Sciatic nerve (tissue), 2 donors: ENCODE results near the gene TBC1D32. TPM values are rescaled to one million over a fixed set of nuclear protein-coding genes. Genes with fewer than 3 reads are reported as not detected.
"Not testable (repeated sequence)": the region's sequence is repeated elsewhere in the genome, so short reads cannot be mapped to it uniquely, and the experiment has no call there.

Source experiments
- ATAC-seq: fragments of 200-7000 bp; cut with Tn5 transposase; one replicate; pipeline ENCODE4 v1.9.1; 2020; ENCODE audit warnings: mild to moderate bottlenecking, moderate library complexity
- DNase-seq: peaks from one replicate; pipeline ENCODE4 v3.0.0-alpha.2; 2020; ENCODE audit warnings: low spot score
- intact Hi-C: fragments of 100-400 bp; cut with DNase I; formaldehyde crosslinking; loops from one replicate; pipeline ENCODE4 v1.14.2; 2022
- total RNA-seq: library from RNA; stranded (reverse); fragmentation: NEBNext Ultra II Directional; extraction: Animal tissue kit (Norgen Biotek cat#: 25700); gene quantifications from one replicate; pipeline ENCODE4 v1.2.1, GENCODE V29; 2021
- donor health status: DM: no; HTN: no; CAD: no.
- donor health status: DM: no; HTN: no; CAD: no.

The TBC1D32 gene
- total RNA-seq, 1 donor from 2014 or later: 18.4 TPM

GRCh38 chr6:121260651-121261102 lies 73.6 kb downstream of the TBC1D32 start:
- no peak for DNase-seq
- ATAC-seq: peak; percentile 30
- intact Hi-C loops: no loop called here

- ATAC-seq: no peak
- intact Hi-C loops: no loop called here
Observed at GRCh38 chr6:121247386-121247785, 86.9 kb downstream of the TBC1D32 start.

DNA sequence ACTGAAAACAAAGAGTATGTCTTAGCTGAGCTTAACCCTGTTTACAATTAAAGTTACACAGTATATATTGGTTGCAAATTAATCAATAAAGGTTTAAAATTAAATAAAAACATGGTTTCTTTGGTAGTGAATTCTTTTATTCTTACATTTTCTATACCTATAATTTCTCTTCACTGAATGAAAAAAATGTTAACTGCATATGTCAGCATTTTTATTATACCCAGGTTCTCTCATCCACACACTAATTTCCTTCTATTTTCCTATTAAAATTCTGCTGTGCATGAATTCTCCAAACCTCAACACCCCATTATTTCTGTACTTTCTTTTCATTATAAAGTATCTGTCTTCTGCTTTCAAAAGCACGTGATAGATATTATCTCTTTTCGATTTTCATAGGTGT lies 91.9 kb downstream of the TBC1D32 start:
- intact Hi-C loops: no loop called here
- DNase-seq (no peak), ATAC-seq (no peak)

More at GRCh38 chr6:121247386-121247785, 86.9 kb downstream of the TBC1D32 start:
- no peak for DNase-seq

GRCh38 chr6:121237859-121238258 lies 96.4 kb downstream of the TBC1D32 start:
- ATAC-seq: no peak
- intact Hi-C loops: no loop called here
- DNase-seq: no peak

- intact Hi-C loops: no loop called here
- ATAC-seq (no peak), DNase-seq (no peak)
Observed at GRCh38 chr6:121236984-121237383, 97.3 kb downstream of the TBC1D32 start.

GRCh38 chr6:121235386-121235785 lies 98.9 kb downstream of the TBC1D32 start:
- intact Hi-C loops: no loop called here
- DNase-seq: no peak
- ATAC-seq: no peak

DNA sequence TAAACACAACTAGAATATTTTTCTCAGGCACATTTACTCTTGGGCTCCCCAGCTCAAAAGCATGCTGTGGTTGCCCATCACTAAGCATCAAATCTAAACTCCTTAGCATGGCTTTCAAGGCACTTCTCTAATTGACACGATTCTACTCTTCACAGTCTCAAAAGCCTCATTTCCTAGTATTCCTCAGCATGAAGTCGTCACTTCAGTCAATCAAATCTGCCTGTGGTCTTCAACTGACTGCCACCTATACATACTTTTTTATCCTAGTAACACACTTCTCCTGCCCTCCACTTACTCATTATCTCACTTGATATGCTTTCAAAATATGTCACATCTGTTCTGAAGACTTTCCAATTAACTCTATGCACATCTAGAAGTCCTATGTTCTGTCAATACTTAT lies 110.3 kb downstream of the TBC1D32 start:
- no peak for ATAC-seq
- intact Hi-C loops: no loop called here
- DNase-seq: no peak

GRCh38 chr6:121223212-121223611 lies 111.1 kb downstream of the TBC1D32 start:
- intact Hi-C loops: no loop called here
- no peak for ATAC-seq
- DNase-seq: no peak

GRCh38 chr6:121222656-121223055 lies 111.6 kb downstream of the TBC1D32 start:
- DNase-seq (no peak), ATAC-seq (no peak)
- intact Hi-C loops: no loop called here

DNA sequence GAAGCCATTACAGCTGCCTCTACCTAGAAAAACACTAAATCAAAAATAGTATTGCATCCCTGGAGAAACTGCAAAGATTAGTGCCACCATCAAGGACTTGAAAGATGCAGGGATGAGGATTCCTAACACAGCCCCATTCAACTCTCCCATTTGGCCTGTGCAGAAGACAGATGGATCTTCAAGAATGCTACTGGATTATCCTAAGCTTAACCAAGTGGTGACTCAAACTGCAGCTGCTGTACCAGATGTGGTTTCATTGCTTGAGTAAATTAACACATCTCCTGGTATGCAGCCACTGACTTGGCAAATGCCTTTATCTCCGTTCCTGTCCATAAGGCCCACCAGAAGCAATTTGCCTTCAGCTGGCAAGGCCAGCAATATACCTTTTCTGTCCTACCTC lies 117.4 kb downstream of the TBC1D32 start:
- DNase-seq (no peak), ATAC-seq (no peak)
- intact Hi-C loops: no loop called here

DNA sequence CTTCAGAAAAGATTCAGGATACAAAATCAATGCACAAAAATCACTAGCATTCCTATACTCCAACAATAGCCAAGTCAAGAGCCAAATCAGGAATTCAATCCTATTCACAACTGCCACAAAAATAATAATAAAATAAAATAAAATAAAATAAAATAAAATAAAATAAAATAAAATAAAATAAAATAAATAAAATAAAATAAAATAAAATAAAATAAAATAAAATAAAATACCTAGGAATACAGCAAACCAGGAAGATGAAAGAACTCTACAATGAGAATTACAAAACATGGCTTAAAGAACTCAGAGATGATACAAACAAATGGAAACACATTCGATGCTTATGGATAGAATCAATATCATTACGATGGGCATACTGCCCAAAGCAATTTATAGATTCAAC lies 120.9 kb downstream of the TBC1D32 start:
- ATAC-seq, intact Hi-C loops, DNase-seq: not testable (repeated sequence)

GRCh38 chr6:121210943-121211342 lies 123.3 kb downstream of the TBC1D32 start:
- intact Hi-C loops: no loop called here
- ATAC-seq (no peak), DNase-seq (no peak)

- DNase-seq (no peak), ATAC-seq (no peak)
- intact Hi-C loops: no loop called here
Observed at GRCh38 chr6:121205569-121205968, 128.7 kb downstream of the TBC1D32 start.

DNA sequence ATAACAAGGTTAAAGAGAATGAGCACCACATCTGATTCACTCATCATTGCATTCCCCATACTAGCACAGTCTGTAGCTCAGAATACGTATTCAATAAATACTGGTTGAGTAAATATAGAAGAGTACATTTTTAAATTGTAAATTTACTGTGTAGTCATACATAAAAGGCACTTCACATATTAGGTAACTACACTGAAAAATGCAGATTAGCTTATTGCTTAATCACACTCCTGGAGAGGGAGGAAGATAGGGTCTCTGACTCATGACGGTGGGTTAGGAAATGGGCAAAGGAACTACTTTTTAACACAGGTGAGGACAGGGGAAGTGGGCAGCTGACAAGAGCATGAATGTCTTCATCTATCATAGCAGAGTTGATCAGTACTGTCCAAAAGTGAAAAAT lies 133.2 kb downstream of the TBC1D32 start:
- DNase-seq (no peak), ATAC-seq (no peak)
- intact Hi-C loops: loop anchor here (5.0 kb wide), 1 partner anchor 1884 kb away; no protein-coding TSS in a partner anchor

DNA sequence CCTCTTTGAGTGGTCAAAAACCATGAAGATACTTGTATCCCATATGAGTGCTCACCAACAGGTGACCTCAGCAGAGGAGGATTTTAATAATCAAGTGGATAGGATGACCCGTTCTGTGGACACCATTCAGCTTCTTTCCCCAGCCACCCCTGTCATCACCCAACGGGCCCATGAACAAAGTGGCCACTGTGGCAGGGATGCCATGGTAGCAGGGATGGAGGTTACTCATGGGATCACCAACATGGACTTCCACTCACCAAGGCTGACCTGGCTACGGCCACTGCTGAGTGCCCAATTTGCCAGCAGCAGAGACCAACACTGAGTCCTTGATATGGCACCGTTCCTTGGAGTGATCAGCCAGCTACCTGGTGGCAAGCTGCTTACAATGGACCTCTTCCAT lies 138.2 kb downstream of the TBC1D32 start:
- DNase-seq, ATAC-seq, intact Hi-C loops: not testable (repeated sequence)

- ATAC-seq: no peak
Observed at GRCh38 chr6:121190122-121190521, 144.2 kb downstream of the TBC1D32 start.

DNA sequence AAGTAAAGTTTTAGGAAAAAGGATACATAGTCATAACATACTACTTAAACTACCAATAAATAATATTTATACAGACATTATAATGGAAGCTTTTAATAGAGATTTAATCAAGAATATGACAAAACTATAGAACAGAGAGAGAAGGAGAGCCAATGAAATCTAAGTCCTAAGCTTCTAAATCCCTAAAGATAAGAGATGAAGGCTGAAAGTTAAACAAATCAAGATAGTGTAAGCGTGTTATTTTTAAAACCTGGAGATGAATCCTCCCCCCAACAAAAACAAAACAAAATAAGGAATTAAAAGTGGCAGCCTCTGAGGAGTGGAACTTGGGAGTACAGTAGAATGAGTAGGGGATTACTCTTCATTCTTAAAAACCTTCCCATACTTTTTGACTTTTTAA lies 145.9 kb downstream of the TBC1D32 start:
- ATAC-seq (no peak), DNase-seq (no peak)
- intact Hi-C loops: no loop called here

More at GRCh38 chr6:121190122-121190521, 144.2 kb downstream of the TBC1D32 start:
- intact Hi-C loops: no loop called here
- no peak for DNase-seq

- no peak for ATAC-seq
- DNase-seq: no peak
- intact Hi-C loops: no loop called here
Observed at GRCh38 chr6:121187833-121188200, 146.5 kb downstream of the TBC1D32 start.

GRCh38 chr6:121187200-121187832 lies 147.0 kb downstream of the TBC1D32 start:
- DNase-seq (no peak), ATAC-seq (no peak)
- intact Hi-C loops: no loop called here

GRCh38 chr6:121183742-121184141 lies 150.5 kb downstream of the TBC1D32 start:
- intact Hi-C loops: no loop called here
- no peak for DNase-seq
- ATAC-seq: no peak

DNA sequence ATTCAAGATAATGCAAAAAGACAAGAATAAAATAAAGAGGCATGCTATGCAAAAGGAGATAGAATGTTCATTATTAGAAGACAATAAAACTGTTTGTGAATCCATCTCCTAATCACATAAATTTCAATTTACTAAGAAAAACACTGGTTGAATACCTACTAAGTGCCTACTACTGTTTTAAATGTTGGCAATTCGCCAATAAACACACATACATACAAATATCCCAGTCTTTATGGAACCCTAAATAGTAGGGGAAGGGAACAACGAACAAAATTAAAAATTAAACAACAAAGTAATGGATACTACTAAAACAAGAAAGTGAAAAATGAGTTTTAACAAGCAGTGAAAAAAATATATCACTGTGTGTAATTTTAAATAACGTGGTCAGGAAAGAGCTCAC lies 158.5 kb downstream of the TBC1D32 start:
- no peak for ATAC-seq
- intact Hi-C loops: no loop called here
- DNase-seq: no peak
